ENCODE data around the gene P2RY13.

- TF ChIP-seq FOSL1 (CRISPR knock-in tag; IDR thresholded peaks at IDR 0.05; ENCODE audit: borderline replicate concordance) (no peak), POLR2A (IDR thresholded peaks at IDR 0.05; ENCODE audit: insufficient read depth in 1 of 2, low read depth in 2 of 2, low read length in 2 of 2) (no peak), CTCF (CRISPR knock-in tag; IDR thresholded peaks at IDR 0.05) (no peak)
Observed at GRCh38 chr3:151303751-151304150, 25.6 kb downstream of the P2RY13 start.
